Fibroblast of gingiva (primary cell): Measurements from ENCODE around the gene CFC1.
"Not testable (repeated sequence)": the region's sequence is repeated elsewhere in the genome, so short reads cannot be mapped to it uniquely, and the experiment has no call there.

Source experiments
- DNase-seq: peaks from one replicate; pipeline ENCODE4 v3.0.0-alpha.2; 2011; ENCODE audit warnings: low read depth

CFC1 gene

GRCh38 chr2:130599393-130599792 lies at the start of gene CFC1:
Gene CFC1, minus strand, starts transcription at chr2:130599575. Its CDS starts 288 bp downstream, at chr2:130599287.
- DNase-seq, result not testable (repeated sequence)

- DNase-seq, result not testable (repeated sequence)
Observed at GRCh38 chr2:130641688-130642087, 42.3 kb upstream of the CFC1 start.

DNA sequence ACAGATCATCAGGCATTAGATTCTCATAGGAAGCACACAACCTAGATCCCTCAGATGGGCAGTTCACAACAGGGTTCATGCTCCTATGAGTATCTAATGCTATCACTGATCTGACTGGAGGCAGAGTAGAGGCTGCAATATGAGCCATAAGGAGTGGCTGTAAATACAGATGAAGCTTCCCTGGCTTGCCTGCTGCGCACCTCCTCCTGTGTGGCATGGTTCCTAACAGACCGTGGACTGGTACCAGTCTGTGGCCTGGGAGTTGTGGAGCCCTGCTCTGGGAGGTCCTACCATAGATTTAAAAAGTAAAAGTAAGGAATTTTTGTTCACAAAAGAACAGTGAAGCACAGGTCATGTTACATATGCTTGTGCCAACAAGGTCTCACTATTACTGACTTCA lies 39.6 kb upstream of the CFC1 start:
- not testable (repeated sequence) for DNase-seq

- DNase-seq, result not testable (repeated sequence)
Observed at GRCh38 chr2:130628784-130629475, 29.6 kb upstream of the CFC1 start.

DNA sequence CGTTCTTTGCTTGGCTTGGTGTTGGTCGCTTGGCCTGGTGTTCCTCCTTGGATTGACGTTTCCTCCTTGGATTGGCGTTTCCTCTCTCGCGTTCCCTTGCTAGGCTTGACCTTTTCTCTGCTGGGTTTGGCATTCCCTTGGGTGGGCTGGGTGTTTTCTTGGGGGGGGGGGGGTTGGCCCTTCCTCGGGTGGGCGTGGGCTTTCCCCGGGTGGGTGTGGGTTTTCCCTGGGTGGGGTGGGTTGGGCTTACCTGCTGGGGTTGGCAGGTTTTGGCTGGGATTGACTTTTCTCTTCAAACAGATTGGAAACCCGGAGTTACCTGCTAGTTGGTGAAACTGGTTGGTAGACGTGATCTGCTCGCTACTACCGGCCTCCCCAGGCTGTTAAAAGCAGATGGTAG lies 11.8 kb upstream of the CFC1 start, which contains the start of gene POTEJ:
POTEJ (plus strand) TSS at position 301 of the 400 bp plus-strand sequence; CDS start at position 394, 93 bp downstream.
- not testable (repeated sequence) for DNase-seq

- DNase-seq, result peak; percentile 0
Observed at GRCh38 chr2:130610486-130610885, 11.1 kb upstream of the CFC1 start.

DNA sequence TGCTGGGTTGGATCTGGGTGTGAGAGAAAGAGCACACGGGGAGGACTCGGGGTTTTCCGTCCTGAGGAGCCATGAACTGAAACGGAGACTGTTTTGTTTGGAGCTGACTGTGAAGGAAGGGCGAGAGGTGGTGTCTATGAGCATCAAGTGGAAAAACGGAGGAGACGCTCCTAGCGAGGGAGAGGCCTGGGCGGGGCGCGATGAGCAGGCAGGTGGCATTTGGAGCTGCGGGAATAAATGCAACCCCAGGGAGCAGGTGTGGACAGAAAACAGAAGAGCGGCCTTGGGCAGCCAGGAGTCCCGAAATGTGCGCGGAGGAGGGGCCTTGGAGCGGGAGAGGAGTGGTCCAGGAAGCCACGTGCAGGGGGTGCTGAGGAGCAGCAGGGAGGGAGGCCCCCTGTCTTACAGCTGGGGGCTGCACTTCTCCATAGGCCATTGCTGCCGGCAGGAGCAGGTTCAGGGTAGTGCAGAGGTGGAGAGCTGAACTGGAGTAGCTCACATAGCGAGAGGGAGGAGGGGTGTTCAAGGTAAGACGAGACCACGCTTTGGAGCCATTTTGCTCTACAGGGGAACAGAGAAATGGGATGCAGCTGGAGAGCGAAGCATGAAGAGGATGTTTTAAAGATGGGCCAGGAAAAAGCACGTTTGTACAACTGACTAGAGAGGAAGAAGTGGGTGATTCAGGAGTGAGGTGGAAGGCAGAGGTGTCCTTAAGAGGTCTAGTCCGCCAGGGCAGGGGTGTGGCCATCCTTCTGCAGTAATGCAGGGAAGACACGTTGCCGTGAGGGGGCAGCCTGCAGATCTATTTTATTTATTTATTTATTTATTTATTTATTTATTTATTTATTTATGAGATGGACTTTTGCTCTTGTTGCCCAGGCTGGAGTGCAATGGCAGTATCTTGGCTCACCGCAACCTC lies 9.9 kb upstream of the CFC1 start:
- DNase-seq, result not testable (repeated sequence)

GRCh38 chr2:130608276-130609001 lies 9.1 kb upstream of the CFC1 start:
- DNase-seq, result not testable (repeated sequence)

- not testable (repeated sequence) for DNase-seq
Observed at GRCh38 chr2:130601648-130602302, 2.4 kb upstream of the CFC1 start.

- not testable (repeated sequence) for DNase-seq
Observed at GRCh38 chr2:130599926-130600325, 551 bp upstream of the CFC1 start.

GRCh38 chr2:130598463-130598862 lies 912 bp downstream of the CFC1 start:
- DNase-seq, result not testable (repeated sequence)

GRCh38 chr2:130597994-130598393 lies 1.4 kb downstream of the CFC1 start:
- not testable (repeated sequence) for DNase-seq

DNA sequence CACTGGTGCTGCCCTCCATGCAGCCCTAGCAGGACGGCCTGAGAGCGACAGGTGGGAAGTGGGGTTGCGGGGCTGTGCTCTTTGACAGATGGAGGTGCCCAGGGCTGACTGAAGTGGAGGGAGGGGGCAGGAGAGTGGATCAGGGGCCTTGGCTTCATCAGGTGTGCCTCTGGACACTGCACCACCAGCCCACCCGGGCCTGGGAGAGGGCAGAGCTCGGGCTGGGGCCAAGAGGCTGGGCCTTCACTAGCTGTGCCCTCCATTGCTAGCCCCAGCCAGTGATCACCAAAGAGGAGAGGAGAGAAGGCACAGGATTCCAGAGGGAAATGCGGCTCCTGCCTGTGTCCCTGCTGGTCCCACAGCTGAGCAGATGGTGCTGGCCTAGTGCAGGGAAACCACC lies 2.6 kb downstream of the CFC1 start:
- DNase-seq, result not testable (repeated sequence)

DNA sequence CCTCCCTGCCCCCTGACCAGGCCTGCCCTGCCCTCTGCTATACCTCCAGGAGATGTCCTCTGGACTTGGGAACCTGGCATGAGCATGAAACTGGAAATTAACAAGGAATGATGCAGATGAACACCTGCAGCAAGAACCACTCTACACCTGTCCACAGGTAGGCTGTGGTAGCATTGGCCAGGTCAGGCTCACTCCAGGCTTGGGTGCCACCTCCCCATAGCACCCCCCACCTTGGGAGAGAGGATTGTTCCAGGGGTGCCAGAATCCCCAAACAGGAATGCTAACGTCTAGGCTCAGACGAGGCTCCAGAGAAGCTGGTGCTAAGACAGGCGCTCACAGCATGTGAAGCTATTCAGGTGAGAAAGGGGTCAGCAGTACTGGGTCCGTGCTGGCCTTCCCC lies 5.4 kb downstream of the CFC1 start:
- not testable (repeated sequence) for DNase-seq

DNA sequence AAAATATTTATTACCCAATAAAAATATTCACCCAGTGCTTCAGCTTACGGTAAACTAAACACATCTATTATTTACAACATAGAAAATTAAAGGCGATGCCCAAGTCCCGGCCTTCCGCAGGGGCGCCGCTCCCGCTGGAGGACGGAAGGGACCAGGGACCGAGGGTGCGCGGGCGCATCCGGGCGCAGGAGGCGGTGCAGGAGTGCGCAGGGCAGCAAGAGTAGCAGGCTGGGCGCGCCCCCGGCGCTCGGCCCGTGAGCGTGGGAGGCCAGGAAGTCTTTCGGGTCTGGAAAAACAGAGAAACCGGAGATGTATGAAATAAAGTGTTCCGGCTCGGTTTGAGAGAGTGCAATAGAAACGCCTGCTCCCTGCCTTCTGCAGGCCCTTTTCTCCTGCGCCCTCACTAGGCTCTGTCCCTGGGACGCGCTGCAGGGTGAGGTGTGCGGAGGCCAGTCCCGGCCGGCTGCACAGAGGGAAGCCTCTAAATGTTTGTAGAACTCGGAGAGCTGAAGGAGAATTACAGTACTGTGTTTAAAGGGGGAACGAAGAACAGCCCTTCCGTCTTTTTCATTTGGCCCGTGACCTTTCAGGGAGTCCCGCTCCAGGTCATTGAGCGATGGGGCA lies 6.5 kb downstream of the CFC1 start:
- not testable (repeated sequence) for DNase-seq

GRCh38 chr2:130590842-130591359 lies 8.5 kb downstream of the CFC1 start:
- not testable (repeated sequence) for DNase-seq

GRCh38 chr2:130590170-130590841 lies 9.1 kb downstream of the CFC1 start:
- not testable (repeated sequence) for DNase-seq

DNA sequence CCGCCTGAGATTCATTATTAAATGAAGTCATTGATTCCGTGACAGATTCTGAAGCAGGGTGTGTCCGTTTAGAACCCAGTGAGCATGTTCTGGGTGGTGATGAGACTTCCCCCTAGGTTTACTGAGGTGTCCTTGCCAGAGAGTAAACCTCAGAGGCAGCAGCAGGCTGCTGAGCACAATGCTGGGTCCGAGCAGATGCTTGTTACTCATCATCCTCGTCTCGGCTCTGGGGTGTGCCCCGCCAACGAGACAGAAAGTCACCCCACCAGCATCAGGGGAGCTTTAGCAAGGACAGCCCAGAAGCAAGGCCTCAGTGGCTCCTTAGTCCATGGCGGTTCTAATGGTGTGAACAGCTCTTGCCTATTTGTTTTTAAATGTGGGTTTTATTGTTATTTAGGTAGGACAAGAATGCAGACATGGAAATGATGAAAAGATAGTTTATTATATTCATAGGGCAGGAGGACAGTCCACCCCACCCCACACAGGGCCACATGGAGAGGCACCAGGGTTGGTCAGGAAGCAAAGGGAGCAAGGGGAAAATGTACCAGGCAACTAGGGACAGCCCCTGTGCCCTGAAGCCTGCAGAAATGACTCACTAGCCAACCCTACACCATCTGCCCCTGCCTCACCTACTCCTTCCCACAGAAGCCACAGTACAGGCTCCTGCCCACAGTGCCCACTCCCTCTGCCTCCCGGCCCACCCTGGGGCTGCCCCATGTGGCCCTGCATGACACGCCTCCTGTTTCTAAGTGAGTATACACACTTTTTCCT lies 10.5 kb downstream of the CFC1 start:
- DNase-seq, result not testable (repeated sequence)

GRCh38 chr2:130584726-130585125 lies 14.6 kb downstream of the CFC1 start:
- DNase-seq, result not testable (repeated sequence)
